Smooth muscle cell of the coronary artery (primary cell): ENCODE data around the gene MINDY3. TPM values are rescaled to one million over a fixed set of nuclear protein-coding genes. Genes with fewer than 3 reads are reported as not detected.

Experiments
- total RNA-seq: library from RNA; depleted of rRNA; stranded (reverse); fragments of >200 nt; gene quantifications from 2 replicates; pipeline ENCODE4 v1.2.3, GENCODE V29; 2014; ENCODE audit warnings: low replicate concordance

MINDY3 gene
- 21.3 and 21.5 TPM in 2 replicates for total RNA-seq

GRCh38 chr10:15859906-15860691, at the start of gene MINDY3:
Gene MINDY3 (minus strand): TSS chr10:15860507. CDS start chr10:15860299, 208 bp downstream.

Other genes with a start within 250 kb of the MINDY3 start
- gene ITGA8, start 140.6 kb downstream of the MINDY3 start, total RNA-seq = 1.5 and 17.6 TPM in 2 replicates